ENCODE results near the gene ARF1.

ARF1 gene

GRCh38 chr1:228058949-228059633 is 23.4 kb upstream of the ARF1 start:
- Histone ChIP-seq H3K27ac (ENCODE audit: low read length) (no peak overlapping the region), H3K27me3 (ENCODE audit: control insufficient read depth, insufficient read depth, low read length) (peaks cover 84% of the 10 kb centered on the region), H3K9me3 (ENCODE audit: control insufficient read depth, low read depth, low read length) (no peaks in the 10 kb centered on the region), H3K36me3 (ENCODE audit: control insufficient read depth, low read depth, low read length) (no peaks in the 10 kb centered on the region), H3K4me3 (ENCODE audit: low read length) (peak overlapping the region; percentile 51), H3K4me1 (ENCODE audit: control insufficient read depth, low read depth, low read length) (no peaks in the 10 kb centered on the region), H3K9ac (ENCODE audit: low read length) (no peak overlapping the region)

GRCh38 chr1:228059634-228060457 is 22.7 kb upstream of the ARF1 start:
- Histone ChIP-seq H3K9ac (ENCODE audit: low read length) (peak overlapping the region; percentile 31), H3K9me3 (ENCODE audit: control insufficient read depth, low read depth, low read length) (no peaks in the 10 kb centered on the region), H3K27ac (ENCODE audit: low read length) (no peak overlapping the region), H3K36me3 (ENCODE audit: control insufficient read depth, low read depth, low read length) (no peaks in the 10 kb centered on the region), H3K4me1 (ENCODE audit: control insufficient read depth, low read depth, low read length) (no peaks in the 10 kb centered on the region), H3K4me3 (ENCODE audit: low read length) (peak overlapping the region; percentile 73), H3K27me3 (ENCODE audit: control insufficient read depth, insufficient read depth, low read length) (peaks cover 86% of the 10 kb centered on the region)

- Histone ChIP-seq H3K36me3 (ENCODE audit: control insufficient read depth, low read depth, low read length) (no peaks in the 10 kb centered on the region), H3K27ac (ENCODE audit: low read length) (no peak overlapping the region), H3K9me3 (ENCODE audit: control insufficient read depth, low read depth, low read length) (no peaks in the 10 kb centered on the region), H3K4me3 (ENCODE audit: low read length) (peak overlapping the region; percentile 73), H3K27me3 (ENCODE audit: control insufficient read depth, insufficient read depth, low read length) (peaks cover 89% of the 10 kb centered on the region), H3K9ac (ENCODE audit: low read length) (peak overlapping the region; percentile 31), H3K4me1 (ENCODE audit: control insufficient read depth, low read depth, low read length) (no peaks in the 10 kb centered on the region)
Measured at GRCh38 chr1:228060458-228061190, 21.9 kb upstream of the ARF1 start.

- H3K36me3 ChIP-seq (ENCODE audit: control insufficient read depth, low read depth, low read length), result no peaks in the 10 kb centered on the region
- peaks cover 89% of the 10 kb centered on the region for H3K27me3 ChIP-seq (ENCODE audit: control insufficient read depth, insufficient read depth, low read length)
- peak overlapping the region; percentile 73 for H3K4me3 ChIP-seq (ENCODE audit: low read length)
- no peak overlapping the region for H3K27ac ChIP-seq (ENCODE audit: low read length)
- no peak overlapping the region for H3K9ac ChIP-seq (ENCODE audit: low read length)
- no peaks in the 10 kb centered on the region for H3K9me3 ChIP-seq (ENCODE audit: control insufficient read depth, low read depth, low read length)
- no peaks in the 10 kb centered on the region for H3K4me1 ChIP-seq (ENCODE audit: control insufficient read depth, low read depth, low read length)
Measured at GRCh38 chr1:228061411-228062084, 21.0 kb upstream of the ARF1 start.

- no peaks in the 10 kb centered on the region for H3K9me3 ChIP-seq (ENCODE audit: control insufficient read depth, low read depth, low read length)
Measured at GRCh38 chr1:228062085-228062791, 20.3 kb upstream of the ARF1 start.

GRCh38 chr1:228062812-228063211 is 19.7 kb upstream of the ARF1 start:
- Histone ChIP-seq H3K4me1 (ENCODE audit: control insufficient read depth, low read depth, low read length) (no peaks in the 10 kb centered on the region), H3K9me3 (ENCODE audit: control insufficient read depth, low read depth, low read length) (no peaks in the 10 kb centered on the region), H3K36me3 (ENCODE audit: control insufficient read depth, low read depth, low read length) (no peaks in the 10 kb centered on the region), H3K9ac (ENCODE audit: low read length) (no peak overlapping the region), H3K27me3 (ENCODE audit: control insufficient read depth, insufficient read depth, low read length) (peaks cover 89% of the 10 kb centered on the region), H3K4me3 (ENCODE audit: low read length) (no peak overlapping the region), H3K27ac (ENCODE audit: low read length) (no peak overlapping the region)

More at GRCh38 chr1:228062085-228062791, 20.3 kb upstream of the ARF1 start:
- H3K36me3 ChIP-seq (ENCODE audit: control insufficient read depth, low read depth, low read length), result no peaks in the 10 kb centered on the region
- no peaks in the 10 kb centered on the region for H3K4me1 ChIP-seq (ENCODE audit: control insufficient read depth, low read depth, low read length)
- H3K4me3 ChIP-seq (ENCODE audit: low read length), result no peak overlapping the region
- H3K27ac ChIP-seq (ENCODE audit: low read length), result no peak overlapping the region
- H3K27me3 ChIP-seq (ENCODE audit: control insufficient read depth, insufficient read depth, low read length), result peaks cover 89% of the 10 kb centered on the region
- H3K9ac ChIP-seq (ENCODE audit: low read length), result no peak overlapping the region

- Histone ChIP-seq H3K9ac (ENCODE audit: low read length) (no peak overlapping the region), H3K27ac (ENCODE audit: low read length) (no peak overlapping the region), H3K4me1 (ENCODE audit: control insufficient read depth, low read depth, low read length) (no peaks in the 10 kb centered on the region), H3K27me3 (ENCODE audit: control insufficient read depth, insufficient read depth, low read length) (peaks cover 89% of the 10 kb centered on the region), H3K36me3 (ENCODE audit: control insufficient read depth, low read depth, low read length) (no peaks in the 10 kb centered on the region), H3K4me3 (ENCODE audit: low read length) (no peak overlapping the region), H3K9me3 (ENCODE audit: control insufficient read depth, low read depth, low read length) (no peaks in the 10 kb centered on the region)
Measured at GRCh38 chr1:228063251-228064191, 19.0 kb upstream of the ARF1 start.

- Histone ChIP-seq H3K9ac (ENCODE audit: low read length) (no peak overlapping the region), H3K27me3 (ENCODE audit: control insufficient read depth, insufficient read depth, low read length) (peaks cover 89% of the 10 kb centered on the region), H3K4me1 (ENCODE audit: control insufficient read depth, low read depth, low read length) (no peaks in the 10 kb centered on the region), H3K9me3 (ENCODE audit: control insufficient read depth, low read depth, low read length) (no peaks in the 10 kb centered on the region), H3K36me3 (ENCODE audit: control insufficient read depth, low read depth, low read length) (no peaks in the 10 kb centered on the region), H3K27ac (ENCODE audit: low read length) (no peak overlapping the region), H3K4me3 (ENCODE audit: low read length) (no peak overlapping the region)
Measured at GRCh38 chr1:228064296-228064695, 18.2 kb upstream of the ARF1 start.

GRCh38 chr1:228064741-228065542 is 17.6 kb upstream of the ARF1 start:
- no peak overlapping the region for H3K9ac ChIP-seq (ENCODE audit: low read length)
- H3K27ac ChIP-seq (ENCODE audit: low read length), result no peak overlapping the region
- no peak overlapping the region for H3K4me3 ChIP-seq (ENCODE audit: low read length)
- H3K9me3 ChIP-seq (ENCODE audit: control insufficient read depth, low read depth, low read length), result no peaks in the 10 kb centered on the region
- H3K27me3 ChIP-seq (ENCODE audit: control insufficient read depth, insufficient read depth, low read length), result peaks cover 92% of the 10 kb centered on the region
- no peaks in the 10 kb centered on the region for H3K4me1 ChIP-seq (ENCODE audit: control insufficient read depth, low read depth, low read length)
- H3K36me3 ChIP-seq (ENCODE audit: control insufficient read depth, low read depth, low read length), result no peaks in the 10 kb centered on the region
